IMR-90 (cell line): ENCODE measurements around the gene HCRTR1. TPM values are rescaled to one million over a fixed set of nuclear protein-coding genes. Genes with fewer than 3 reads are reported as not detected.
A peak's percentile ranks its signal among the peaks of the same experiment; 100 is the strongest.

ENCODE experiments used
- ATAC-seq: fragments of 200-7000 bp; cut with Tn5 transposase; 2 replicates; pipeline ENCODE4 v1.9.1; 2020; ENCODE audit warnings: low read depth, mild to moderate bottlenecking, moderate library complexity
- BruUV-seq: library from RNA; stranded (reverse); fragments of 400-500 nt; replicated peaks from 2 replicates; lab custom pipeline; 2021; lab: Mats Ljungman, UMichigan
- CTCF ChIA-PET: fragments of 300-600 bp; formaldehyde crosslinking; extraction: SDS; loops from one replicate; lab custom pipeline; 2021; ENCODE audit warnings: antibody characterized with exemption; lab: Yijun Ruan, JAX
- POLR2A ChIA-PET: fragments of 300-600 bp; sonication (Branson Sonifier 250); formaldehyde crosslinking; loops from one replicate; lab custom pipeline; 2022; ENCODE audit warnings: antibody characterized with exemption; ENCODE audit not compliant: unreplicated experiment; lab: Charles Lee
- DNase-seq: peaks from one replicate; pipeline ENCODE4 v3.0.0; 2013
- H2AFZ ChIP-seq: replicated peaks from 2 replicates; pipeline ENCODE3; 2013; ENCODE audit warnings: low read length, mild to moderate bottlenecking; ENCODE audit not compliant: poor library complexity
- H2AK5ac ChIP-seq: 2 replicates; pipeline ENCODE4 v1.6.1; 2013; ENCODE audit warnings: low read depth, low read length, inconsistent platforms
- H2AK9ac ChIP-seq: replicated peaks from 2 replicates; pipeline ENCODE3; 2013; ENCODE audit warnings: mild to moderate bottlenecking, low read depth, low read length, moderate library complexity; ENCODE audit not compliant: poor library complexity
- H2BK120ac ChIP-seq: 2 replicates; pipeline ENCODE4 v1.6.1; 2013; ENCODE audit warnings: low read depth, low read length, inconsistent platforms
- H2BK15ac ChIP-seq: 3 replicates; pipeline ENCODE4 v1.6.1; 2013; ENCODE audit warnings: low read depth, low read length, inconsistent platforms
- H2BK20ac ChIP-seq: 2 replicates; pipeline ENCODE4 v1.6.1; 2013; ENCODE audit warnings: low read depth, mild to moderate bottlenecking, inconsistent platforms, low read length, moderate library complexity
- H2BK5ac ChIP-seq: 2 replicates; pipeline ENCODE4 v1.6.1; 2013; ENCODE audit warnings: mild to moderate bottlenecking, low read depth, low read length, inconsistent platforms; ENCODE audit not compliant: poor library complexity, severe bottlenecking
- H3K14ac ChIP-seq: replicated peaks from 2 replicates; pipeline ENCODE4 v1.6.1; 2013; ENCODE audit warnings: low read depth, low read length, inconsistent platforms
- H3K18ac ChIP-seq: 2 replicates; pipeline ENCODE4 v1.6.1; 2013; ENCODE audit warnings: low read depth, low read length, control low read depth
- H3K23ac ChIP-seq: 2 replicates; pipeline ENCODE4 v1.6.1; 2013; ENCODE audit warnings: low read depth, low read length, inconsistent platforms
- H3K27ac ChIP-seq: 2 replicates; pipeline ENCODE4 v1.5.1; 2013; ENCODE audit warnings: mild to moderate bottlenecking, control low read depth, low read length; ENCODE audit not compliant: insufficient read depth
- H3K27me3 ChIP-seq: 2 replicates; pipeline ENCODE4 v1.6.1; 2013; ENCODE audit warnings: low read length; ENCODE audit not compliant: control insufficient read depth, insufficient read depth
- H3K36me3 ChIP-seq: 2 replicates; pipeline ENCODE4 v1.6.1; 2013; ENCODE audit warnings: low read length, mixed read lengths; ENCODE audit not compliant: control insufficient read depth, insufficient read depth
- H3K4ac ChIP-seq: 2 replicates; pipeline ENCODE4 v1.6.1; 2013; ENCODE audit warnings: low read depth, low read length, inconsistent platforms
- H3K4me1 ChIP-seq: 2 replicates; pipeline ENCODE4 v1.6.1; 2013; ENCODE audit warnings: low read length, mixed read lengths; ENCODE audit not compliant: control insufficient read depth, insufficient read depth
- H3K4me2 ChIP-seq: 2 replicates; pipeline ENCODE4 v1.6.1; 2013; ENCODE audit warnings: low read depth, mild to moderate bottlenecking, control low read depth, low read length, moderate library complexity
- H3K4me3 ChIP-seq: 2 replicates; pipeline ENCODE4 v1.5.1; 2013; ENCODE audit warnings: low read depth, mild to moderate bottlenecking, control low read depth, low read length, moderate library complexity; ENCODE audit not compliant: insufficient read depth
- H3K56ac ChIP-seq: 2 replicates; pipeline ENCODE4 v1.6.1; 2013; ENCODE audit warnings: low read length, inconsistent platforms; ENCODE audit not compliant: insufficient read depth; ENCODE audit errors: extremely low read depth
- H3K79me1 ChIP-seq, 2 experiments: 2 replicates each; pipeline ENCODE4 v1.6.1; 2013; ENCODE audit warnings: low read length in 2 of 2, inconsistent platforms in 1 of 2, low read depth in 1 of 2
- H3K9ac ChIP-seq: 2 replicates; pipeline ENCODE4 v1.6.1; 2013; ENCODE audit warnings: low read depth, low read length, control low read depth
- H3K9me1 ChIP-seq: 2 replicates; pipeline ENCODE4 v1.6.1; 2013; ENCODE audit warnings: low read length, inconsistent platforms; ENCODE audit not compliant: insufficient read depth
- H3K9me3 ChIP-seq: 2 replicates; pipeline ENCODE4 v1.6.1; 2013; ENCODE audit warnings: low read length; ENCODE audit not compliant: control insufficient read depth, insufficient read depth
- H4K20me1 ChIP-seq: 2 replicates; pipeline ENCODE4 v1.6.1; 2013; ENCODE audit warnings: low read length, inconsistent platforms; ENCODE audit not compliant: insufficient read depth
- H4K5ac ChIP-seq: 2 replicates; pipeline ENCODE4 v1.6.1; 2013; ENCODE audit warnings: mild to moderate bottlenecking, low read depth, low read length, control low read depth
- H4K8ac ChIP-seq, 2 experiments: 2 replicates each; pipeline ENCODE4 v1.6.1; 2013; ENCODE audit warnings: low read depth in 2 of 2, low read length in 2 of 2, control low read depth in 1 of 2, inconsistent platforms in 1 of 2
- H4K91ac ChIP-seq: 2 replicates; pipeline ENCODE4 v1.6.1; 2013; ENCODE audit warnings: low read depth, low read length, inconsistent platforms; ENCODE audit not compliant: insufficient read depth
- CHD1 ChIP-seq: IDR thresholded peaks from 2 replicates; pipeline ENCODE4 v1.6.1; 2012; ENCODE audit warnings: low read depth, low read length, improper control_type of control experiment
- FOS ChIP-seq: fragments of 150-350 bp; IDR thresholded peaks from 2 replicates; pipeline ENCODE4 v1.6.1; 2016; ENCODE audit warnings: low read depth, low read length
- MXI1 ChIP-seq: IDR thresholded peaks from 2 replicates; pipeline ENCODE4 v1.6.1; 2012; ENCODE audit warnings: low read depth, mild to moderate bottlenecking, low read length, moderate library complexity, borderline replicate concordance
- SMC3 ChIP-seq: fragments of 150-350 bp; IDR thresholded peaks from 2 replicates; pipeline ENCODE4 v1.6.1; 2016; ENCODE audit warnings: low read depth, mild to moderate bottlenecking, antibody characterized with exemption, low read length, moderate library complexity
- WGBS, 2 experiments: methylation state at CpG; one replicate each; pipeline versions ENCODE4 v1.1.5 to v1.1.7; 2013; ENCODE audit warnings: missing lambda C conversion rate in 2 of 2; ENCODE audit not compliant: insufficient read length in 1 of 2; ENCODE audit errors: extremely low coverage in 2 of 2; 5-methylcytosine and 5-hydroxymethylcytosine counted together
- dilution Hi-C: fragments of 300-500 bp; cut with HindIII; formaldehyde crosslinking; loops from one replicate; pipeline ENCODE4 v1.14.3; 2018; ENCODE audit warnings: low sequenced_read_pairs; ENCODE audit not compliant: unreplicated experiment
- in situ Hi-C: fragments of 300-500 bp; cut with MboI; formaldehyde crosslinking; loops from 3 replicates; pipeline ENCODE4 v1.14.3; 2019; ENCODE audit warnings: low sequenced_read_pairs, inconsistent platforms, mixed read lengths
- intact Hi-C: fragments of 100-400 bp; cut with micrococcal nuclease; formaldehyde crosslinking; loops from 2 replicates; pipeline ENCODE4 v1.10.0; 2022
- polyA plus RNA-seq, 3 experiments: library from polyadenylated mRNA; depleted of rRNA; stranded (reverse); fragments of >200 nt; gene quantifications; 2 replicates each; pipeline ENCODE4 v1.2.3, GENCODE V29; 2012; ENCODE audit warnings: low replicate concordance in 1 of 3
- total RNA-seq: library from RNA; depleted of rRNA; stranded (reverse); fragments of >200 nt; gene quantifications from 2 replicates; pipeline ENCODE4 v1.2.3, GENCODE V29; 2012
- TF ChIP-seq, protein P1 (sequence below): fragments of 150-350 bp; IDR thresholded peaks from 2 replicates; pipeline ENCODE4 v1.6.1; 2016; ENCODE audit warnings: low read depth, mild to moderate bottlenecking, low read length, moderate library complexity, borderline replicate concordance

HCRTR1 gene
- total and polyA plus RNA-seq, 2 of the 4 experiments (the other 2 are of a cell fraction) = not detected

- no peak overlapping the region for H4K91ac ChIP-seq
- H3K27me3 ChIP-seq = no peaks in the 10 kb centered on the region
- H3K79me1 ChIP-seq = peaks cover 0 to 3% of the 10 kb centered on the region in 2 experiments; a peak in 2 of 4 replicates
- BruUV-seq = no TSS peak
- H4K8ac ChIP-seq = no peak overlapping the region
- H3K56ac ChIP-seq = no peak overlapping the region
- dilution Hi-C loops = no loop called here
- in situ Hi-C loops = loop anchor here (10.0 kb wide), 1 partner anchor 79 kb away; no protein-coding TSS in a partner anchor
- no peak overlapping the region for H3K14ac ChIP-seq
- no peak overlapping the region for H2BK5ac ChIP-seq
- H3K9me1 ChIP-seq = peaks cover 6% of the 10 kb centered on the region; the same call in 1 of the 2 replicates
- no peak overlapping the region for H3K23ac ChIP-seq
- no peaks in the 10 kb centered on the region for H4K20me1 ChIP-seq
- peaks cover 70% of the 10 kb centered on the region; the same call in 1 of the 2 replicates for H3K36me3 ChIP-seq
- no peak overlapping the region for H3K4me2 ChIP-seq
- H2BK120ac ChIP-seq = no peak overlapping the region
- H3K18ac ChIP-seq = no peak overlapping the region
- ATAC-seq (no peak), DNase-seq (no peak)
- H3K4me1 ChIP-seq = peaks cover 9% of the 10 kb centered on the region
- H2BK15ac ChIP-seq = no peak overlapping the region
- H4K5ac ChIP-seq = no peak overlapping the region
- no peak overlapping the region for H3K27ac ChIP-seq
- H3K4me3 ChIP-seq = no peak overlapping the region
- POLR2A ChIA-PET = no interaction called here
- peak overlapping the region; percentile 50 for H2AK9ac ChIP-seq
- no peak overlapping the region for H2BK20ac ChIP-seq
- H2AK5ac ChIP-seq = no peak overlapping the region
- 80% methylated on average over 1 of the region's 7 CpGs; no CpG with 5 or more reads in 1 of the 2 experiments for WGBS, 2 experiments
- no peak overlapping the region for H2AFZ ChIP-seq
- no peak overlapping the region for H3K9ac ChIP-seq
- no peak for TF ChIP-seq FOS
- TF ChIP-seq, protein P1, sequence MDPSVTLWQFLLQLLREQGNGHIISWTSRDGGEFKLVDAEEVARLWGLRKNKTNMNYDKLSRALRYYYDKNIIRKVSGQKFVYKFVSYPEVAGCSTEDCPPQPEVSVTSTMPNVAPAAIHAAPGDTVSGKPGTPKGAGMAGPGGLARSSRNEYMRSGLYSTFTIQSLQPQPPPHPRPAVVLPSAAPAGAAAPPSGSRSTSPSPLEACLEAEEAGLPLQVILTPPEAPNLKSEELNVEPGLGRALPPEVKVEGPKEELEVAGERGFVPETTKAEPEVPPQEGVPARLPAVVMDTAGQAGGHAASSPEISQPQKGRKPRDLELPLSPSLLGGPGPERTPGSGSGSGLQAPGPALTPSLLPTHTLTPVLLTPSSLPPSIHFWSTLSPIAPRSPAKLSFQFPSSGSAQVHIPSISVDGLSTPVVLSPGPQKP = no peak
- TF ChIP-seq SMC3 = no peak
- no peak for TF ChIP-seq CHD1
- TF ChIP-seq MXI1 = no peak
- H3K9me3 ChIP-seq = no peaks in the 10 kb centered on the region
- CTCF ChIA-PET = interaction anchor here (0.7 to 1.8 kb wide), 3 partner anchors 38 to 124 kb away, joined by 3 to 5 read pairs (median 4); partner anchors contain the start of gene COL16A1
- intact Hi-C loops = loop anchor here (2.0 kb wide), 1 partner anchor 49 kb away; no protein-coding TSS in a partner anchor
- no peak overlapping the region for H3K4ac ChIP-seq
These were observed 47.9 kb downstream of the HCRTR1 start for GRCh38 chr1:31665234-31665878.
